ENCODE data around the gene SCN1B. TPM values are rescaled to one million over a fixed set of nuclear protein-coding genes. Genes with fewer than 3 reads are reported as not detected.
A peak's percentile ranks its signal among the peaks of the same experiment; 100 is the strongest.

SCN1B gene
- polyA plus RNA-seq, 2 of the 4 experiments (the other 2 are of a cell fraction) = 11.0 to 11.3 TPM

DNA sequence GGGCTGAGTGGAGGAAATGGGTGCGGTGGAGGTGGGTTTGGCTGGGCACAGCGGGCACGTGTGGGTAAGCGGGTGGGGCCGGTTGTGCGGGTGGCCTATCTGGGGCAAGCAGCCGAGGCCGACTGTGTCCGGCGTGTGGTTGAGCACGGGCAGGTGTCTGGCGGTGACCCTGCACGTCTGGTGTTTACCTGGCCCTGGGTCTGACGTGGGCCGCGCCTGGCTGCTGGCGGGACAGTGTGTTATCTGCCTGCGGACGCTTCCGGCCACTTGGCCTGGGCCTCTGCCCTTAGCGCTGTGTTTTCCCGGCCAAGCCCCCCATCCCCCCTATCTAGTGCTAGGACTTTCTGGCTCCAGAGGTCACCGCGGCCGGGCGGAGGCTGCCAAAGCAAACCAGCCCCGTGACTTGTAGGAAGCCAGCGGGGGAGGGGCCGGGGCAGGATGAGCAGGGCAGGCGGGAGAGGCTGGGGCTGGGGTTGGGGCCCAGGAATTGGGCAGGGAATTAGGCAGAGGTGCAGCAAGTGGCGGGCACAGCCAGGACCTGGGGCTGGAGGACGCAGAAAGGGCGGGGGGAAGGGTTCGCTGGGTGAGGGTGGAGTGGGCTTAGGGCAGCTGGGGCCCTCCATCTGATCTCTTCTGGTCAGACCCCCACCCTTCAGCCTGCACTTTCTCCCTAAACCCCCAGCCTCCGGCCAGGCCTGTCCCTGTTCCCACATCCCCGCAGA is 10.7 kb downstream of the SCN1B start:
- peak overlapping the region; percentile 13; the same call in 1 of the 3 replicates for H3K4me2 ChIP-seq
- peak overlapping the region in 1 of 2 experiments; percentile 9; a peak in 1 of 6 replicates for H3K27ac ChIP-seq
- ChIA-PET POLR2A (no interaction called here), CTCF (interaction anchor here (15.9 kb wide), 1 partner anchor 19 kb away, joined by 374 read pairs; no protein-coding TSS in a partner anchor)
- ATAC-seq (peak in 1 of 2 experiments; percentile 1; a peak in 2 of 6 replicates), FAIRE-seq (no peak), DNase-seq (ENCODE audit: low read depth in 1 of 2, low spot score in 1 of 2) (no peak)
- no peak for TF ChIP-seq CBX2 (IDR thresholded peaks at IDR 0.05; ENCODE audit: borderline replicate concordance, low read depth)
- no peak for TF ChIP-seq NFE2L2 (conservative IDR thresholded peaks at IDR 0.05; ENCODE audit: low read length)
- no peak for TF ChIP-seq HOXA7 (CRISPR knock-in tag; IDR thresholded peaks at IDR 0.05)
- TF ChIP-seq ZNF302 (CRISPR knock-in tag; IDR thresholded peaks at IDR 0.05) = no peak
- TF ChIP-seq KDM1A (IDR thresholded peaks at IDR 0.05; ENCODE audit: low read depth) = no peak
- TF ChIP-seq, protein P1, sequence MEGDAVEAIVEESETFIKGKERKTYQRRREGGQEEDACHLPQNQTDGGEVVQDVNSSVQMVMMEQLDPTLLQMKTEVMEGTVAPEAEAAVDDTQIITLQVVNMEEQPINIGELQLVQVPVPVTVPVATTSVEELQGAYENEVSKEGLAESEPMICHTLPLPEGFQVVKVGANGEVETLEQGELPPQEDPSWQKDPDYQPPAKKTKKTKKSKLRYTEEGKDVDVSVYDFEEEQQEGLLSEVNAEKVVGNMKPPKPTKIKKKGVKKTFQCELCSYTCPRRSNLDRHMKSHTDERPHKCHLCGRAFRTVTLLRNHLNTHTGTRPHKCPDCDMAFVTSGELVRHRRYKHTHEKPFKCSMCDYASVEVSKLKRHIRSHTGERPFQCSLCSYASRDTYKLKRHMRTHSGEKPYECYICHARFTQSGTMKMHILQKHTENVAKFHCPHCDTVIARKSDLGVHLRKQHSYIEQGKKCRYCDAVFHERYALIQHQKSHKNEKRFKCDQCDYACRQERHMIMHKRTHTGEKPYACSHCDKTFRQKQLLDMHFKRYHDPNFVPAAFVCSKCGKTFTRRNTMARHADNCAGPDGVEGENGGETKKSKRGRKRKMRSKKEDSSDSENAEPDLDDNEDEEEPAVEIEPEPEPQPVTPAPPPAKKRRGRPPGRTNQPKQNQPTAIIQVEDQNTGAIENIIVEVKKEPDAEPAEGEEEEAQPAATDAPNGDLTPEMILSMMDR (IDR thresholded peaks at IDR 0.05) = no peak
- TF ChIP-seq JUN (IDR thresholded peaks at IDR 0.05) = no peak
- no peak for TF ChIP-seq ELK1 (IDR thresholded peaks at IDR 0.05; ENCODE audit: low read depth, low read length)
- TF ChIP-seq TP53 (CRISPR knock-in tag; IDR thresholded peaks at IDR 0.05) = no peak
- TF ChIP-seq RCOR1 (IDR thresholded peaks at IDR 0.05; ENCODE audit: low read depth, low read length) = no peak
- TF ChIP-seq ZSCAN20 (CRISPR knock-in tag; IDR thresholded peaks at IDR 0.05) = no peak
- no peak overlapping the region for H3K4me3 ChIP-seq
- H3K9me3 ChIP-seq = no peaks in the 10 kb centered on the region
- H3K4me1 ChIP-seq = peaks cover 21% of the 10 kb centered on the region
- 79% methylated on average over 35 of the region's 36 CpGs for WGBS (ENCODE audit: missing lambda C conversion rate)

GRCh38 chr19:35041548-35042055 is 11.3 kb downstream of the SCN1B start, which contains the start of gene HPN:
Gene HPN (plus strand): TSS chr19:35041721. CDS start chr19:35042507, 786 bp downstream.
- ChIA-PET POLR2A (no interaction called here), CTCF (interaction anchor here (4.7 to 15.9 kb wide), 2 partner anchors 18 to 50 kb away, joined by 63 to 374 read pairs; no protein-coding TSS in a partner anchor)
- TF ChIP-seq ELK1 (IDR thresholded peaks at IDR 0.05; ENCODE audit: low read depth, low read length) (no peak), MAFK (IDR thresholded peaks at IDR 0.05; ENCODE audit: partially characterized antibody) (no peak), CHD2 (IDR thresholded peaks at IDR 0.05; ENCODE audit: low read length, partially characterized antibody) (no peak), MAX (IDR thresholded peaks at IDR 0.05) (no peak), TP53 (CRISPR knock-in tag; IDR thresholded peaks at IDR 0.05) (no peak), FOSL2 (IDR thresholded peaks at IDR 0.05) (no peak), FOSL2 (CRISPR knock-in tag; IDR thresholded peaks at IDR 0.05) (no peak), KDM1A (IDR thresholded peaks at IDR 0.05; ENCODE audit: low read depth) (no peak), POLR2AphosphoS2 (conservative IDR thresholded peaks at IDR 0.05; ENCODE audit: low read length) (no peak), POLR2A (IDR thresholded peaks at IDR 0.05; ENCODE audit: low read length) (no peak), FOSB (CRISPR knock-in tag; IDR thresholded peaks at IDR 0.05) (no peak)
- TF ChIP-seq, protein P2, sequence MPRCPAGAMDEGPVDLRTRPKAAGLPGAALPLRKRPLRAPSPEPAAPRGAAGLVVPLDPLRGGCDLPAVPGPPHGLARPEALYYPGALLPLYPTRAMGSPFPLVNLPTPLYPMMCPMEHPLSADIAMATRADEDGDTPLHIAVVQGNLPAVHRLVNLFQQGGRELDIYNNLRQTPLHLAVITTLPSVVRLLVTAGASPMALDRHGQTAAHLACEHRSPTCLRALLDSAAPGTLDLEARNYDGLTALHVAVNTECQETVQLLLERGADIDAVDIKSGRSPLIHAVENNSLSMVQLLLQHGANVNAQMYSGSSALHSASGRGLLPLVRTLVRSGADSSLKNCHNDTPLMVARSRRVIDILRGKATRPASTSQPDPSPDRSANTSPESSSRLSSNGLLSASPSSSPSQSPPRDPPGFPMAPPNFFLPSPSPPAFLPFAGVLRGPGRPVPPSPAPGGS (IDR thresholded peaks at IDR 0.05) = no peak
- TF ChIP-seq, protein P3, sequence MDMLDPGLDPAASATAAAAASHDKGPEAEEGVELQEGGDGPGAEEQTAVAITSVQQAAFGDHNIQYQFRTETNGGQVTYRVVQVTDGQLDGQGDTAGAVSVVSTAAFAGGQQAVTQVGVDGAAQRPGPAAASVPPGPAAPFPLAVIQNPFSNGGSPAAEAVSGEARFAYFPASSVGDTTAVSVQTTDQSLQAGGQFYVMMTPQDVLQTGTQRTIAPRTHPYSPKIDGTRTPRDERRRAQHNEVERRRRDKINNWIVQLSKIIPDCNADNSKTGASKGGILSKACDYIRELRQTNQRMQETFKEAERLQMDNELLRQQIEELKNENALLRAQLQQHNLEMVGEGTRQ (IDR thresholded peaks at IDR 0.05) = no peak
- TF ChIP-seq, protein P4, sequence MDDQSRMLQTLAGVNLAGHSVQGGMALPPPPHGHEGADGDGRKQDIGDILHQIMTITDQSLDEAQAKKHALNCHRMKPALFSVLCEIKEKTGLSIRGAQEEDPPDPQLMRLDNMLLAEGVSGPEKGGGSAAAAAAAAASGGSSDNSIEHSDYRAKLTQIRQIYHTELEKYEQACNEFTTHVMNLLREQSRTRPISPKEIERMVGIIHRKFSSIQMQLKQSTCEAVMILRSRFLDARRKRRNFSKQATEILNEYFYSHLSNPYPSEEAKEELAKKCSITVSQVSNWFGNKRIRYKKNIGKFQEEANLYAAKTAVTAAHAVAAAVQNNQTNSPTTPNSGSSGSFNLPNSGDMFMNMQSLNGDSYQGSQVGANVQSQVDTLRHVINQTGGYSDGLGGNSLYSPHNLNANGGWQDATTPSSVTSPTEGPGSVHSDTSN (IDR thresholded peaks at IDR 0.05) = no peak
- WGBS (ENCODE audit: missing lambda C conversion rate) = 57% methylated on average over 13 of the region's 19 CpGs
- peaks cover 21% of the 10 kb centered on the region for H3K4me1 ChIP-seq
- no peak within 1 kb of the TSS for H3K4me3 ChIP-seq
- no peaks in the 10 kb centered on the region for H3K9me3 ChIP-seq
- H3K4me2 ChIP-seq = peak within 1 kb of the TSS; percentile 13; the same call in 1 of the 3 replicates
- peak within 1 kb of the TSS in 1 of 2 experiments; percentile 9; a peak in 1 of 6 replicates for H3K27ac ChIP-seq
- ATAC-seq = no peak
- no peak for FAIRE-seq
- DNase-seq (ENCODE audit: low read depth in 1 of 2, low spot score in 1 of 2) = no peak
